Smooth muscle cell of the pulmonary artery (primary cell): ENCODE data around the gene KCNE5. TPM values are rescaled to one million over a fixed set of nuclear protein-coding genes. Genes with fewer than 3 reads are reported as not detected.

Source experiments
- total RNA-seq: library from RNA; depleted of rRNA; stranded (reverse); fragments of >200 nt; gene quantifications from 2 replicates; pipeline ENCODE4 v1.2.3, GENCODE V29; 2014

Gene KCNE5
- total RNA-seq: 0.50 and 0.52 TPM in 2 replicates

GRCh38 chrX:109624641-109625616 is at the start of gene KCNE5:
TSS of gene KCNE5 (minus strand) at chrX:109625172. CDS start at chrX:109625020, 152 bp downstream.

Other genes starting within 250 kb of the KCNE5 start
- gene GUCY2F, start 143.1 kb downstream of the KCNE5 start, total RNA-seq: 0.07 TPM in 1 of 2 replicates, not detected in the other
- gene NXT2, start 88.3 kb downstream of the KCNE5 start, total RNA-seq: 6.8 and 10.3 TPM in 2 replicates
- 124 and 170 TPM in 2 replicates for gene ACSL4, start 108.1 kb upstream of the KCNE5 start, total RNA-seq